ENCODE data around the gene ZBTB5. TPM values are rescaled to one million over a fixed set of nuclear protein-coding genes. Genes with fewer than 3 reads are reported as not detected.

Gene ZBTB5
- total and polyA plus RNA-seq, 2 of the 13 experiments (the other 11 are each of a cell fraction or from before 2014, with no cell fraction given): 12.5 to 20.5 TPM

- TF ChIP-seq ZNF556 (CRISPR knock-in tag; IDR thresholded peaks at IDR 0.05; ENCODE audit: borderline replicate concordance): peak; percentile 64; the same call in 1 of the 2 replicates
- TF ChIP-seq ZBTB38 (CRISPR knock-in tag; IDR thresholded peaks at IDR 0.05): peak; percentile 41; the same call in 1 of the 2 replicates
- TF ChIP-seq IKZF5 (CRISPR knock-in tag; IDR thresholded peaks at IDR 0.05): no peak
- peak; percentile 44; the same call in 1 of the 2 replicates for TF ChIP-seq SAP130 (CRISPR knock-in tag; IDR thresholded peaks at IDR 0.05; ENCODE audit: low read depth)
- TF ChIP-seq, protein P1, sequence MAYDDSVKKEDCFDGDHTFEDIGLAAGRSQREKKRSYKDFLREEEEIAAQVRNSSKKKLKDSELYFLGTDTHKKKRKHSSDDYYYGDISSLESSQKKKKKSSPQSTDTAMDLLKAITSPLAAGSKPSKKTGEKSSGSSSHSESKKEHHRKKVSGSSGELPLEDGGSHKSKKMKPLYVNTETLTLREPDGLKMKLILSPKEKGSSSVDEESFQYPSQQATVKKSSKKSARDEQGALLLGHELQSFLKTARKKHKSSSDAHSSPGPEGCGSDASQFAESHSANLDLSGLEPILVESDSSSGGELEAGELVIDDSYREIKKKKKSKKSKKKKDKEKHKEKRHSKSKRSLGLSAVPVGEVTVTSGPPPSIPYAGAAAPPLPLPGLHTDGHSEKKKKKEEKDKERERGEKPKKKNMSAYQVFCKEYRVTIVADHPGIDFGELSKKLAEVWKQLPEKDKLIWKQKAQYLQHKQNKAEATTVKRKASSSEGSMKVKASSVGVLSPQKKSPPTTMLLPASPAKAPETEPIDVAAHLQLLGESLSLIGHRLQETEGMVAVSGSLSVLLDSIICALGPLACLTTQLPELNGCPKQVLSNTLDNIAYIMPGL (CRISPR knock-in tag; IDR thresholded peaks at IDR 0.05; ENCODE audit: borderline replicate concordance in 1 of 2, low read depth in 1 of 2): peak in 1 of 2 experiments; percentile 26; a peak in 1 of 4 replicates
- no peak for TF ChIP-seq ZNF883 (CRISPR knock-in tag; IDR thresholded peaks at IDR 0.05; ENCODE audit: not compliant biosample characterization)
- TF ChIP-seq BHLHE40 (IDR thresholded peaks at IDR 0.05; ENCODE audit: low read length): peak; percentile 55; the same call in 1 of the 2 replicates
- peak; percentile 55; the same call in 1 of the 2 replicates for TF ChIP-seq HNF4A (CRISPR knock-in tag; IDR thresholded peaks at IDR 0.05)
- TF ChIP-seq RNF2 (conservative IDR thresholded peaks at IDR 0.05; ENCODE audit: low read depth): no peak
- no peak for TF ChIP-seq ZFAT (CRISPR knock-in tag; conservative IDR thresholded peaks at IDR 0.05)
- no peak for TF ChIP-seq SATB2 (CRISPR knock-in tag; IDR thresholded peaks at IDR 0.05)
- TF ChIP-seq ZNF256 (CRISPR knock-in tag; conservative IDR thresholded peaks at IDR 0.05): no peak
- no peak for TF ChIP-seq NR1H2 (CRISPR knock-in tag; IDR thresholded peaks at IDR 0.05; ENCODE audit: borderline replicate concordance, low read depth)
- TF ChIP-seq RBM39 (IDR thresholded peaks at IDR 0.05; ENCODE audit: low read depth, low read length, poor library complexity, severe bottlenecking): no peak
- no peak for TF ChIP-seq POLR2AphosphoS5 (IDR thresholded peaks at IDR 0.05; ENCODE audit: low read depth, low read length)
- no peak for TF ChIP-seq SRSF9 (IDR thresholded peaks at IDR 0.05; ENCODE audit: borderline replicate concordance, insufficient read depth, low read depth, low read length, poor library complexity, severe bottlenecking)
- 0 out of 2 replicates have a peak, but pooled peaks have one; percentile 11 for TF ChIP-seq ZNF121 (CRISPR knock-in tag; IDR thresholded peaks at IDR 0.05)
Measured at GRCh38 chr9:37424204-37424685, 41.0 kb downstream of the ZBTB5 start (continued).

Data from HepG2 (cell line).